GM21528 (cell line): ENCODE data around the gene FAM53A.

ENCODE experiments used
- ATAC-seq: cut with Tn5 transposase; IDR thresholded peaks from one replicate; pipeline ENCODE4 v1.9.1; 2021; ENCODE audit warnings: mild to moderate bottlenecking, moderate library complexity; ENCODE audit not compliant: unreplicated experiment, low FRiP score

The FAM53A gene

GRCh38 chr4:1626151-1626550, 58.0 kb downstream of the FAM53A start:
- no peak for ATAC-seq

GRCh38 chr4:1625600-1626138, 58.4 kb downstream of the FAM53A start:
- no peak for ATAC-seq

- ATAC-seq, result no peak
Observed at GRCh38 chr4:1624519-1624910, 59.6 kb downstream of the FAM53A start.

- ATAC-seq, result no peak
Observed at GRCh38 chr4:1623821-1624518, 60.1 kb downstream of the FAM53A start.

- no peak for ATAC-seq
Observed at GRCh38 chr4:1623400-1623799, 60.7 kb downstream of the FAM53A start.

GRCh38 chr4:1622956-1623355, 61.2 kb downstream of the FAM53A start:
- ATAC-seq, result no peak

- no peak for ATAC-seq
Observed at GRCh38 chr4:1622238-1622637, 61.9 kb downstream of the FAM53A start.

GRCh38 chr4:1621526-1621925, 62.6 kb downstream of the FAM53A start:
- no peak for ATAC-seq

- no peak for ATAC-seq
Observed at GRCh38 chr4:1619151-1619672, 64.9 kb downstream of the FAM53A start.

GRCh38 chr4:1618438-1618837, 65.7 kb downstream of the FAM53A start:
- no peak for ATAC-seq

GRCh38 chr4:1616557-1616930, 67.6 kb downstream of the FAM53A start:
- no peak for ATAC-seq

- no peak for ATAC-seq
Observed at GRCh38 chr4:1615786-1616556, 68.1 kb downstream of the FAM53A start.

GRCh38 chr4:1614854-1615595, 69.1 kb downstream of the FAM53A start:
- no peak for ATAC-seq

- no peak for ATAC-seq
Observed at GRCh38 chr4:1614502-1614853, 69.6 kb downstream of the FAM53A start.

- no peak for ATAC-seq
Observed at GRCh38 chr4:1614049-1614448, 70.1 kb downstream of the FAM53A start.

- no peak for ATAC-seq
Observed at GRCh38 chr4:1613099-1613495, 71.0 kb downstream of the FAM53A start.

GRCh38 chr4:1612278-1613098, 71.6 kb downstream of the FAM53A start:
- no peak for ATAC-seq

- ATAC-seq, result no peak
Observed at GRCh38 chr4:1611501-1611870, 72.6 kb downstream of the FAM53A start.

GRCh38 chr4:1610791-1611500, 73.2 kb downstream of the FAM53A start:
- ATAC-seq, result no peak
